Lower leg skin (tissue), 3 donors: Measurements from ENCODE around the gene TBC1D23.

Experiments used
- CTCF ChIP-seq, 3 donors: fragments of 450-650 bp; IDR thresholded peaks; one replicate each; pipeline ENCODE4 v1.5.1; 2016; ENCODE audit warnings: antibody characterized with exemption in 3 of 3, mild to moderate bottlenecking in 3 of 3, moderate library complexity in 2 of 3
- POLR2A ChIP-seq, 2 donors: fragments of 450-650 bp; IDR thresholded peaks; one replicate each; pipeline ENCODE4 v1.6.1; 2016 to 2017; ENCODE audit warnings: antibody characterized with exemption in 2 of 2, mild to moderate bottlenecking in 1 of 2, moderate library complexity in 1 of 2

- no peak for TF ChIP-seq CTCF (IDR thresholded peaks at IDR 0.05)
- no peak for TF ChIP-seq POLR2A (IDR thresholded peaks at IDR 0.05)
These were observed 6.5 kb upstream of the TBC1D23 start for GRCh38 chr3:100254168-100254777.
